Activated B cell treated with CpG ODN at 0.5 μM for 24 hours (primary cell): ENCODE data around the gene PXYLP1. TPM values are rescaled to one million over a fixed set of nuclear protein-coding genes. Genes with fewer than 3 reads are reported as not detected.

Experiments used
- ATAC-seq: fragments of 200-7000 bp; cut with Tn5 transposase; one replicate; pipeline ENCODE4 v1.10.0; 2021; ENCODE audit warnings: low read depth, mild to moderate bottlenecking, moderate library complexity
- CTCF ChIA-PET: fragments of 350-600 bp; sonication (Branson Sonifier 250); formaldehyde crosslinking; loops from one replicate; lab custom pipeline; 2021; ENCODE audit warnings: antibody characterized with exemption; lab: Charles Lee
- POLR2A ChIA-PET: fragments of 350-600 bp; sonication (Branson Sonifier 250); formaldehyde crosslinking; loops from one replicate; lab custom pipeline; 2021; ENCODE audit warnings: antibody characterized with exemption; lab: Charles Lee
- DNase-seq: peaks from one replicate; pipeline ENCODE4 v3.0.0; 2022
- H3K27ac Mint-ChIP-seq: one replicate; pipeline ENCODE4 v1.8.0; 2020; ENCODE audit warnings: mixed read lengths
- H3K27me3 Mint-ChIP-seq: one replicate; pipeline ENCODE4 v1.8.0; 2021; ENCODE audit warnings: mixed read lengths
- H3K36me3 Mint-ChIP-seq: one replicate; pipeline ENCODE4 v1.8.0; 2021; ENCODE audit warnings: low read depth, mixed read lengths
- H3K4me1 Mint-ChIP-seq: one replicate; pipeline ENCODE4 v1.8.0; 2021; ENCODE audit warnings: mixed read lengths
- H3K4me3 Mint-ChIP-seq: one replicate; pipeline ENCODE4 v1.8.0; 2020; ENCODE audit warnings: mild to moderate bottlenecking, mixed read lengths
- H3K9me3 Mint-ChIP-seq: one replicate; pipeline ENCODE4 v1.8.0; 2020; ENCODE audit warnings: mixed read lengths
- CTCF ChIP-seq: fragments of 200-600 bp; IDR thresholded peaks from one replicate; pipeline ENCODE4 v1.8.0; 2022; ENCODE audit warnings: antibody characterized with exemption, mild to moderate bottlenecking
- intact Hi-C: fragments of 100-400 bp; cut with micrococcal nuclease; formaldehyde crosslinking; loops from one replicate; pipeline ENCODE4 v1.15.1; 2024
- total RNA-seq: library from RNA; stranded (reverse); gene quantifications from 2 replicates; pipeline ENCODE4 v1.2.3, GENCODE V29; 2022

The PXYLP1 gene
- total RNA-seq, 1 donor from 2014 or later = 2.7 TPM

- ChIA-PET POLR2A (no interaction called here), CTCF (interaction anchor here (0.7 to 1.4 kb wide), 7 partner anchors 10 to 296 kb away, joined by 3 to 10 read pairs (median 3); partner anchors contain the start of gene PXYLP1)
- Mint-ChIP-seq H3K4me1 (peaks cover 6% of the 10 kb centered on the region), H3K4me3 (no peak overlapping the region), H3K27ac (no peak overlapping the region), H3K27me3 (peaks cover 23% of the 10 kb centered on the region), H3K36me3 (no peaks in the 10 kb centered on the region), H3K9me3 (no peaks in the 10 kb centered on the region)
- TF ChIP-seq CTCF = no peak
- intact Hi-C loops = loop anchor here (1.0 to 10.0 kb wide), 9 partner anchors 39 to 1766 kb away; partner anchors contain the start of genes CLSTN2 and PXYLP1
- ATAC-seq (peak; percentile 100), DNase-seq (peak; percentile 85)
Measured at GRCh38 chr3:141192345-141192744, 39.3 kb upstream of the PXYLP1 start.

GRCh38 chr3:141193066-141193830 lies 38.4 kb upstream of the PXYLP1 start:
- POLR2A ChIA-PET = no interaction called here
- Mint-ChIP-seq H3K27ac (no peak overlapping the region), H3K4me3 (no peak overlapping the region), H3K9me3 (no peaks in the 10 kb centered on the region), H3K4me1 (peaks cover 6% of the 10 kb centered on the region), H3K27me3 (peaks cover 25% of the 10 kb centered on the region), H3K36me3 (no peaks in the 10 kb centered on the region)
- no peak for ATAC-seq
- no peak for TF ChIP-seq CTCF
- CTCF ChIA-PET = interaction anchor here (1.4 to 1.5 kb wide), 2 partner anchors 9 to 295 kb away, joined by 3 to 4 read pairs; no protein-coding TSS in a partner anchor
- intact Hi-C loops = loop anchor here (2.0 to 10.0 kb wide), 3 partner anchors 260 to 1766 kb away; partner anchors contain the start of gene CLSTN2
- no peak for DNase-seq

GRCh38 chr3:141201122-141201521 lies 30.5 kb upstream of the PXYLP1 start:
- no peaks in the 10 kb centered on the region for H3K9me3 Mint-ChIP-seq
- no peak overlapping the region for H3K4me3 Mint-ChIP-seq
- ATAC-seq (no peak), DNase-seq (no peak)
- no peak for TF ChIP-seq CTCF
- ChIA-PET POLR2A (no interaction called here), CTCF (interaction anchor here (1.4 kb wide), 1 partner anchor 9 kb away, joined by 3 read pairs; no protein-coding TSS in a partner anchor)
- intact Hi-C loops = no loop called here
- H3K27me3 Mint-ChIP-seq = peaks cover 19% of the 10 kb centered on the region
- no peaks in the 10 kb centered on the region for H3K4me1 Mint-ChIP-seq
- no peaks in the 10 kb centered on the region for H3K36me3 Mint-ChIP-seq
- no peak overlapping the region for H3K27ac Mint-ChIP-seq

GRCh38 chr3:141202682-141203081 lies 28.9 kb upstream of the PXYLP1 start:
- no peak for DNase-seq
- POLR2A ChIA-PET = no interaction called here
- Mint-ChIP-seq H3K9me3 (no peaks in the 10 kb centered on the region), H3K27ac (no peak overlapping the region), H3K27me3 (peaks cover 18% of the 10 kb centered on the region), H3K36me3 (no peaks in the 10 kb centered on the region), H3K4me1 (no peaks in the 10 kb centered on the region), H3K4me3 (no peak overlapping the region)
- intact Hi-C loops = no loop called here
- TF ChIP-seq CTCF = no peak
- ATAC-seq = no peak
- CTCF ChIA-PET = interaction anchor here (1.4 kb wide), 1 partner anchor 10 kb away, joined by 3 read pairs; no protein-coding TSS in a partner anchor

GRCh38 chr3:141203866-141204265 lies 27.8 kb upstream of the PXYLP1 start:
- H3K27ac Mint-ChIP-seq = no peak overlapping the region
- H3K27me3 Mint-ChIP-seq = peaks cover 16% of the 10 kb centered on the region
- no peak for ATAC-seq
- DNase-seq = no peak
- POLR2A ChIA-PET = no interaction called here
- no peak overlapping the region for H3K4me3 Mint-ChIP-seq
- no peaks in the 10 kb centered on the region for H3K9me3 Mint-ChIP-seq
- intact Hi-C loops = no loop called here
- CTCF ChIA-PET = no interaction called here
- H3K36me3 Mint-ChIP-seq = no peaks in the 10 kb centered on the region
- TF ChIP-seq CTCF = no peak
- no peaks in the 10 kb centered on the region for H3K4me1 Mint-ChIP-seq
